IMR-90 (cell line): Measurements from ENCODE around the gene ILRUN. TPM values are rescaled to one million over a fixed set of nuclear protein-coding genes. Genes with fewer than 3 reads are reported as not detected.

Source experiments
- ATAC-seq: fragments of 200-7000 bp; cut with Tn5 transposase; 2 replicates; pipeline ENCODE4 v1.9.1; 2020; ENCODE audit warnings: low read depth, mild to moderate bottlenecking, moderate library complexity
- BruUV-seq: library from RNA; stranded (reverse); fragments of 400-500 nt; replicated peaks from 2 replicates; lab custom pipeline; 2021; lab: Mats Ljungman, UMichigan
- CTCF ChIA-PET: fragments of 300-600 bp; formaldehyde crosslinking; extraction: SDS; loops from one replicate; lab custom pipeline; 2021; ENCODE audit warnings: antibody characterized with exemption; lab: Yijun Ruan, JAX
- POLR2A ChIA-PET: fragments of 300-600 bp; sonication (Branson Sonifier 250); formaldehyde crosslinking; loops from one replicate; lab custom pipeline; 2022; ENCODE audit warnings: antibody characterized with exemption; ENCODE audit not compliant: unreplicated experiment; lab: Charles Lee
- DNase-seq: peaks from one replicate; pipeline ENCODE4 v3.0.0; 2013
- H2AFZ ChIP-seq: replicated peaks from 2 replicates; pipeline ENCODE3; 2013; ENCODE audit warnings: low read length, mild to moderate bottlenecking; ENCODE audit not compliant: poor library complexity
- H2AK5ac ChIP-seq: 2 replicates; pipeline ENCODE4 v1.6.1; 2013; ENCODE audit warnings: low read depth, low read length, inconsistent platforms
- H2AK9ac ChIP-seq: replicated peaks from 2 replicates; pipeline ENCODE3; 2013; ENCODE audit warnings: mild to moderate bottlenecking, low read depth, low read length, moderate library complexity; ENCODE audit not compliant: poor library complexity
- H2BK120ac ChIP-seq: 2 replicates; pipeline ENCODE4 v1.6.1; 2013; ENCODE audit warnings: low read depth, low read length, inconsistent platforms
- H2BK15ac ChIP-seq: 3 replicates; pipeline ENCODE4 v1.6.1; 2013; ENCODE audit warnings: low read depth, low read length, inconsistent platforms
- H2BK20ac ChIP-seq: 2 replicates; pipeline ENCODE4 v1.6.1; 2013; ENCODE audit warnings: low read depth, mild to moderate bottlenecking, inconsistent platforms, low read length, moderate library complexity
- H2BK5ac ChIP-seq: 2 replicates; pipeline ENCODE4 v1.6.1; 2013; ENCODE audit warnings: mild to moderate bottlenecking, low read depth, low read length, inconsistent platforms; ENCODE audit not compliant: poor library complexity, severe bottlenecking
- H3K14ac ChIP-seq: replicated peaks from 2 replicates; pipeline ENCODE4 v1.6.1; 2013; ENCODE audit warnings: low read depth, low read length, inconsistent platforms
- H3K18ac ChIP-seq: 2 replicates; pipeline ENCODE4 v1.6.1; 2013; ENCODE audit warnings: low read depth, low read length, control low read depth
- H3K23ac ChIP-seq: 2 replicates; pipeline ENCODE4 v1.6.1; 2013; ENCODE audit warnings: low read depth, low read length, inconsistent platforms
- H3K27ac ChIP-seq: 2 replicates; pipeline ENCODE4 v1.5.1; 2013; ENCODE audit warnings: mild to moderate bottlenecking, control low read depth, low read length; ENCODE audit not compliant: insufficient read depth
- H3K27me3 ChIP-seq: 2 replicates; pipeline ENCODE4 v1.6.1; 2013; ENCODE audit warnings: low read length; ENCODE audit not compliant: control insufficient read depth, insufficient read depth
- H3K36me3 ChIP-seq: 2 replicates; pipeline ENCODE4 v1.6.1; 2013; ENCODE audit warnings: low read length, mixed read lengths; ENCODE audit not compliant: control insufficient read depth, insufficient read depth
- H3K4ac ChIP-seq: 2 replicates; pipeline ENCODE4 v1.6.1; 2013; ENCODE audit warnings: low read depth, low read length, inconsistent platforms
- H3K4me1 ChIP-seq: 2 replicates; pipeline ENCODE4 v1.6.1; 2013; ENCODE audit warnings: low read length, mixed read lengths; ENCODE audit not compliant: control insufficient read depth, insufficient read depth
- H3K4me2 ChIP-seq: 2 replicates; pipeline ENCODE4 v1.6.1; 2013; ENCODE audit warnings: low read depth, mild to moderate bottlenecking, control low read depth, low read length, moderate library complexity
- H3K4me3 ChIP-seq: 2 replicates; pipeline ENCODE4 v1.5.1; 2013; ENCODE audit warnings: low read depth, mild to moderate bottlenecking, control low read depth, low read length, moderate library complexity; ENCODE audit not compliant: insufficient read depth
- H3K56ac ChIP-seq: 2 replicates; pipeline ENCODE4 v1.6.1; 2013; ENCODE audit warnings: low read length, inconsistent platforms; ENCODE audit not compliant: insufficient read depth; ENCODE audit errors: extremely low read depth
- H3K79me1 ChIP-seq, 2 experiments: 2 replicates each; pipeline ENCODE4 v1.6.1; 2013; ENCODE audit warnings: low read length in 2 of 2, inconsistent platforms in 1 of 2, low read depth in 1 of 2
- H3K9ac ChIP-seq: 2 replicates; pipeline ENCODE4 v1.6.1; 2013; ENCODE audit warnings: low read depth, low read length, control low read depth
- H3K9me1 ChIP-seq: 2 replicates; pipeline ENCODE4 v1.6.1; 2013; ENCODE audit warnings: low read length, inconsistent platforms; ENCODE audit not compliant: insufficient read depth
- H3K9me3 ChIP-seq: 2 replicates; pipeline ENCODE4 v1.6.1; 2013; ENCODE audit warnings: low read length; ENCODE audit not compliant: control insufficient read depth, insufficient read depth
- H4K20me1 ChIP-seq: 2 replicates; pipeline ENCODE4 v1.6.1; 2013; ENCODE audit warnings: low read length, inconsistent platforms; ENCODE audit not compliant: insufficient read depth
- H4K5ac ChIP-seq: 2 replicates; pipeline ENCODE4 v1.6.1; 2013; ENCODE audit warnings: mild to moderate bottlenecking, low read depth, low read length, control low read depth
- H4K8ac ChIP-seq, 2 experiments: 2 replicates each; pipeline ENCODE4 v1.6.1; 2013; ENCODE audit warnings: low read depth in 2 of 2, low read length in 2 of 2, control low read depth in 1 of 2, inconsistent platforms in 1 of 2
- H4K91ac ChIP-seq: 2 replicates; pipeline ENCODE4 v1.6.1; 2013; ENCODE audit warnings: low read depth, low read length, inconsistent platforms; ENCODE audit not compliant: insufficient read depth
- BHLHE40 ChIP-seq: fragments of 150-350 bp; IDR thresholded peaks from 2 replicates; pipeline ENCODE4 v1.6.1; 2016; ENCODE audit warnings: mild to moderate bottlenecking, low read depth, low read length
- CEBPB ChIP-seq: IDR thresholded peaks from 2 replicates; pipeline ENCODE4 v1.6.1; 2012; ENCODE audit warnings: low read depth, low read length, improper control_type of control experiment
- CHD1 ChIP-seq: IDR thresholded peaks from 2 replicates; pipeline ENCODE4 v1.6.1; 2012; ENCODE audit warnings: low read depth, low read length, improper control_type of control experiment
- CTCF ChIP-seq: conservative IDR thresholded peaks from 2 replicates; pipeline ENCODE4 v1.5.1; 2012; ENCODE audit warnings: mild to moderate bottlenecking, low read depth, low read length, improper control_type of control experiment
- FOS ChIP-seq: fragments of 150-350 bp; IDR thresholded peaks from 2 replicates; pipeline ENCODE4 v1.6.1; 2016; ENCODE audit warnings: low read depth, low read length
- MAFK ChIP-seq: IDR thresholded peaks from 2 replicates; pipeline ENCODE4 v1.6.1; 2012; ENCODE audit warnings: low read depth, low read length, improper control_type of control experiment
- MXI1 ChIP-seq: IDR thresholded peaks from 2 replicates; pipeline ENCODE4 v1.6.1; 2012; ENCODE audit warnings: low read depth, mild to moderate bottlenecking, low read length, moderate library complexity, borderline replicate concordance
- NFE2L2 ChIP-seq: fragments of 150-350 bp; IDR thresholded peaks from 2 replicates; pipeline ENCODE4 v1.6.1; 2016; ENCODE audit warnings: low read depth, mild to moderate bottlenecking, low read length
- POLR2A ChIP-seq: IDR thresholded peaks from 2 replicates; pipeline ENCODE4 v1.6.1; 2012; ENCODE audit warnings: mild to moderate bottlenecking, low read depth, low read length
- RAD21 ChIP-seq: IDR thresholded peaks from 2 replicates; pipeline ENCODE4 v1.6.1; 2012; ENCODE audit warnings: low read length, improper control_type of control experiment
- RCOR1 ChIP-seq: IDR thresholded peaks from 2 replicates; pipeline ENCODE4 v1.6.1; 2012; ENCODE audit warnings: mild to moderate bottlenecking, low read length, improper control_type of control experiment; ENCODE audit not compliant: insufficient replicate concordance
- RFX5 ChIP-seq: IDR thresholded peaks from 2 replicates; pipeline ENCODE4 v1.8.0; 2012; ENCODE audit warnings: low read depth, mild to moderate bottlenecking, low read length, moderate library complexity
- WGBS, 2 experiments: methylation state at CpG; one replicate each; pipeline versions ENCODE4 v1.1.5 to v1.1.7; 2013; ENCODE audit warnings: missing lambda C conversion rate in 2 of 2; ENCODE audit not compliant: insufficient read length in 1 of 2; ENCODE audit errors: extremely low coverage in 2 of 2; 5-methylcytosine and 5-hydroxymethylcytosine counted together
- dilution Hi-C: fragments of 300-500 bp; cut with HindIII; formaldehyde crosslinking; loops from one replicate; pipeline ENCODE4 v1.14.3; 2018; ENCODE audit warnings: low sequenced_read_pairs; ENCODE audit not compliant: unreplicated experiment
- in situ Hi-C: fragments of 300-500 bp; cut with MboI; formaldehyde crosslinking; loops from 3 replicates; pipeline ENCODE4 v1.14.3; 2019; ENCODE audit warnings: low sequenced_read_pairs, inconsistent platforms, mixed read lengths
- intact Hi-C: fragments of 100-400 bp; cut with micrococcal nuclease; formaldehyde crosslinking; loops from 2 replicates; pipeline ENCODE4 v1.10.0; 2022
- polyA plus RNA-seq, 3 experiments: library from polyadenylated mRNA; depleted of rRNA; stranded (reverse); fragments of >200 nt; gene quantifications; 2 replicates each; pipeline ENCODE4 v1.2.3, GENCODE V29; 2012; ENCODE audit warnings: low replicate concordance in 1 of 3
- total RNA-seq: library from RNA; depleted of rRNA; stranded (reverse); fragments of >200 nt; gene quantifications from 2 replicates; pipeline ENCODE4 v1.2.3, GENCODE V29; 2012
- TF ChIP-seq, protein P1 (sequence below): fragments of 150-350 bp; IDR thresholded peaks from 2 replicates; pipeline ENCODE4 v1.6.1; 2017; ENCODE audit warnings: mild to moderate bottlenecking, antibody characterized with exemption, low read length, low read depth
- TF ChIP-seq, protein P2 (sequence below): fragments of 150-350 bp; IDR thresholded peaks from 2 replicates; pipeline ENCODE4 v1.6.1; 2016; ENCODE audit warnings: low read depth, mild to moderate bottlenecking, low read length, moderate library complexity, borderline replicate concordance

The ILRUN gene
- total and polyA plus RNA-seq, 2 of the 4 experiments (the other 2 are of a cell fraction) = 25.4 to 29.9 TPM

DNA sequence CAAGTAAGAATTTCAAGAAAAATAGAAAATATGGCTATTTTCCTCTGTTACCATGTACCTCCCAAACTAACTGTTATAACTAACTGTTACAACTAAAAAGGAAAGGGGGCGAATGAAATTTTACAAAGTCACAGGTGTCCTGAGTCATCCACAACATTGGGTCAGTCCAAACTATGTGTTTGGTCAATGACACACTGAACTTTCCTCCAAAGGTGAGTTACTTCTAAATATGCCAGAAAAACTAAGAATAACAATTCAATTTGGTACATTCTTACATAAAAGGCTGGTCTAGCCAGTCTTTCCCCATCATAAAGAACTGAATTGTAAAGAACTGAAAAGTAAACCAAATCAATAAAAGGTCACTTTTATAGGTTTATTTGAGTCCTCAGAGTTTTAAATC is 44.3 kb downstream of the ILRUN start:
- Histone ChIP-seq H4K8ac (no peak overlapping the region), H2BK20ac (no peak overlapping the region), H3K9me3 (no peaks in the 10 kb centered on the region), H3K18ac (no peak overlapping the region), H3K27ac (no peak overlapping the region), H3K4ac (no peak overlapping the region), H2BK5ac (no peak overlapping the region), H4K91ac (no peak overlapping the region), H2BK120ac (no peak overlapping the region), H2AK5ac (no peak overlapping the region), H3K4me2 (no peak overlapping the region), H3K36me3 (peaks cover 5% of the 10 kb centered on the region), H3K9me1 (peaks cover 3% of the 10 kb centered on the region; the same call in 1 of the 2 replicates), H3K56ac (no peak overlapping the region), H3K79me1 (peaks cover 20 to 81% of the 10 kb centered on the region in 2 experiments), H3K4me1 (peaks cover 12% of the 10 kb centered on the region), H2AK9ac (no peak overlapping the region), H3K27me3 (no peaks in the 10 kb centered on the region), H2AFZ (no peak overlapping the region), H3K9ac (no peak overlapping the region), H3K4me3 (no peak overlapping the region), H2BK15ac (no peak overlapping the region), H4K20me1 (peaks cover 17% of the 10 kb centered on the region; the same call in 1 of the 2 replicates), H4K5ac (no peak overlapping the region), H3K14ac (no peak overlapping the region), H3K23ac (no peak overlapping the region)
- CTCF ChIA-PET = no interaction called here
- in situ Hi-C loops = no loop called here
- TF ChIP-seq RAD21 (no peak), BHLHE40 (no peak), CEBPB (no peak), FOS (no peak), CHD1 (no peak), RFX5 (no peak), MAFK (no peak), RCOR1 (no peak), CTCF (no peak), POLR2A (no peak), MXI1 (no peak), NFE2L2 (no peak)
- TF ChIP-seq, protein P1, sequence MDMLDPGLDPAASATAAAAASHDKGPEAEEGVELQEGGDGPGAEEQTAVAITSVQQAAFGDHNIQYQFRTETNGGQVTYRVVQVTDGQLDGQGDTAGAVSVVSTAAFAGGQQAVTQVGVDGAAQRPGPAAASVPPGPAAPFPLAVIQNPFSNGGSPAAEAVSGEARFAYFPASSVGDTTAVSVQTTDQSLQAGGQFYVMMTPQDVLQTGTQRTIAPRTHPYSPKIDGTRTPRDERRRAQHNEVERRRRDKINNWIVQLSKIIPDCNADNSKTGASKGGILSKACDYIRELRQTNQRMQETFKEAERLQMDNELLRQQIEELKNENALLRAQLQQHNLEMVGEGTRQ = no peak
- TF ChIP-seq, protein P2, sequence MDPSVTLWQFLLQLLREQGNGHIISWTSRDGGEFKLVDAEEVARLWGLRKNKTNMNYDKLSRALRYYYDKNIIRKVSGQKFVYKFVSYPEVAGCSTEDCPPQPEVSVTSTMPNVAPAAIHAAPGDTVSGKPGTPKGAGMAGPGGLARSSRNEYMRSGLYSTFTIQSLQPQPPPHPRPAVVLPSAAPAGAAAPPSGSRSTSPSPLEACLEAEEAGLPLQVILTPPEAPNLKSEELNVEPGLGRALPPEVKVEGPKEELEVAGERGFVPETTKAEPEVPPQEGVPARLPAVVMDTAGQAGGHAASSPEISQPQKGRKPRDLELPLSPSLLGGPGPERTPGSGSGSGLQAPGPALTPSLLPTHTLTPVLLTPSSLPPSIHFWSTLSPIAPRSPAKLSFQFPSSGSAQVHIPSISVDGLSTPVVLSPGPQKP = no peak
- no TSS peak for BruUV-seq
- dilution Hi-C loops = no loop called here
- no peak for DNase-seq
- intact Hi-C loops = no loop called here
- no peak for ATAC-seq
- POLR2A ChIA-PET = no interaction called here
- WGBS, 2 experiments = no CpG with 5 or more reads among the region's 1 CpG
